NCI-H2081 treated with DMSO at 0.1 percent for 48 hours (cell line): ENCODE data around the gene SRGAP3.

Experiments used
- DNase-seq: peaks from one replicate; lab custom pipeline; 2025; lab: John Stamatoyannopoulos, UW

The SRGAP3 gene

DNA sequence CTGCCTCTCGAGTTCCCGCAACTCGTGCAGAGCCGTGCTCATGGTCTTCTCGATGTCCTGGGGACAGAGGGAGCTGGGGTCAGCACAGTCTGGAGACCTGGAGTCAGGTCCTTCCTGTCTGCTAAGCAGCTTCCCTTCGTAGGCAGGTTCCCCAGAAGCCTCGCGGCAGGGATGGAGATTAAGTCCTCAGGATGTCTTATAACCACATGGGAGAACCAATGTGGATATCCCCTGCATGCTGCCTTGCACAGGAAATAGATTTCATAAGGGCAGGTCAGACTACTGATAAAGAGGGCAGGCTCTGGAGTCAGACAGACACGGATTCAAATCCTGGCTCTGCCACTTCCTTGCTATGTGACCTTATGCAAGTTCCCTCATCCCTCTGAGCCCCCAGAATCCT lies 263.6 kb downstream of the SRGAP3 start:
- DNase-seq = no peak

DNA sequence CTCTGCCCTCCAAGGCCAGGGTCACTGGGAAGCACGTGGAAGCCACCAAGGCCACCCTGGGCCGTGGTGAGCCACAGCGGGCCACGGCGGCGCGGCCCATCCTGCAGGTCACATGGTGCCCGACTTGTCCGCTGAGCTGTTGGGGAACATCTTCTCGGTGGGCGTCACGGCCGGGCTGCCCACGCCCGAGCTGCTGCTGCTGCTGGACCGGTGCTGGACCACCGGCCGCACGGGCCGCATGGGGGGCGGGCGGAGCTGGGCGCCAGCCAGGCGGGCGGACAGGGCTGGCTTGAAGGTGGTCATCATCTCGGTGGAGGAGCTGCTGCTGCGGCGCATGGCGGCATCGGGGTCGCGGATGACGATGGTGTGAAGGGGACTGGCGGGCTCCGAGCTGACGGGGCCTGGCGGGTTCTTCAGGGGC lies 264.0 kb downstream of the SRGAP3 start:
- no peak for DNase-seq

DNA sequence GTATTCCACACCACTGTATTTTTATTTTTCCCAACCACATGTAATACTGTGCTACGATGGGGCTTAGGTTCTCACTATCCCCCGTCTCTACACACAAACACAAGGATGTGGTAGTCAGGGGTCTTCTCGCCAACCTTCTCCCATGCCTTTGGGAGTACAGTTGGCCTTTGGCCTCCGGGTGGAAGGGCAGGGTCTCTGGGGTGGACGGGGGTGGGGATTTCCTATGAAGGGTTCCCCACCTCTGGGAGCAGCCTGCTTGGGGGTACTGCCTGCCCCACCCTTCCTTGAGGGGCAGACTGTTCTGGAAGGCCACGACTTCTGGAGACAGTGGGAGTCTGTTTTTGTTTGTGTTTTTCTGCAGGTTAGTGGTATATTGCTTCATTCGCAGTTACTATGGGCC lies 264.9 kb downstream of the SRGAP3 start:
- DNase-seq = no peak

DNA sequence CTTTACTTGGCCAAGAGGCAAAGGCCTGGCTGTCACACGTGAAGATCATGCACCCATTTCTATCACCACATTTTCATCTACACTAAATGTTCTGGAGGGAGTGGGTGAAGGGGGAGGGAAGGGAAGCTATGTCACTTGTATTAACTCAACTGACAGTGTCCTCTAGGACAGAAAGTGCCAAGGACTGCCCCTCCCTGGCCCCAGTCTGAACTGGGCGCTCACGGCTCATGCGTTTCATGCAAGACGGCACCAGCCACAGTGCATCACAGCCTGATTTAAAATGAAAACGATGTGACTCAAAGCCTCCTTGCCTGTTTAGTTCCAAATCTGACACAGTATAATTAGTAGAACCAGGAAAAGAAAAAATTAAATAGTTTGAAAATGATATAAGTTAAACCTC lies 265.4 kb downstream of the SRGAP3 start:
- no peak for DNase-seq

DNA sequence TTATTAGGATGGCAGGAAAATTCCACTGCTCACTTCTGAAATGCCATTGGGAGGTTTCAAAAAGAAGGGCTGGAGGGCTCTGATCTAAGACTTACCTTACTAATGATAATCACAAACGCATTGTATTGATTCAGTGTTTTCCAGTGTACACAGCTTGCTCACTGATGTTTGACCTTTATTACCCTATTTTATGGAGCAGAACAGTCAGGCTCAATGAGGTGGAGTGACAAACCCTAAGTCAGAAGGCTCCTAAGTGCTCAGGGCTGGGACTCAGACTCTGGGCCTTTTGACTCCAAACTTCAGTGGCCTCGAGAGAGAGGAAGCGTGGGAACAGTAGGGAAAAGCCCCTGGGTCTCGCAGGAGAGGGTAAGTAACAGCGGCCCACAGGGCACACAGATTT lies 265.9 kb downstream of the SRGAP3 start:
- DNase-seq = no peak

DNA sequence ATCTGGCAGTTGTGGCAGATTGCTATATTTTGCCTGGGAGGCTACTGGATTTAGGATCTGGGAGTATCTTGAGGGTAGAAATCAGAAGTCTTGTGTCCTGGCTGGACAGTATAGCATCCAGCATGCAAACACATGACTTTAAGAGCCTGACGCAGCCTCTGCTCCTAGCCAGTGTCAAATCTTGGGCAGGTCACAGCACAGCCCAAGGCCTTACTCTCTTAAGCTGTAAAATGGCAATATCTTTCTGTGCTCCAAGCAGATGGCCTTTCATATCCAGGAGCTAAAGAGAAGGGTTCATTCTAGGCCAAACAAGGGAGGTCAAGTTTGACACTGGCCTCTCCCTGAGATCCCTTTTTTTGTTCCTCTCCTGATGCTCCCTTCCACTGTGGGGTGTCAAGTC lies 266.4 kb downstream of the SRGAP3 start:
- no peak for DNase-seq

DNA sequence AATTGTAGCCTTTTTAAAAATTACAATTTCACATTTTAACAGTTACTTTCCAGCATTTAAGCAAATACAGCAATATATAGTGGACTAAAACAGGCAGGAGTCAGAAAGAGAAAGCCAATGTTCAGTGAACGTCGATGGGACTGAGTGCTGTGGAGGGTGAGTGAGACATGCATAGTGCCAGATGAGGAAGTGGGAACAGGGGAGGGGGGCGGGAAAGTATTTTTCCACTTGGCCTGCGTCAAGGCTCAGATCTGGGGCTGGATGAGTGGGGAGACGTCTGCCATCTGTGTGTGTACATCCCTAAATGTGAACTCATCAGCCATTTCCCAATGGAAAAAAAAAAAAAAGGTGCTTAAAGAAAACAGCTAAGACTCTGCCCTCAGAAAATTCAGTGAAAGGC lies 266.9 kb downstream of the SRGAP3 start:
- no peak for DNase-seq

DNA sequence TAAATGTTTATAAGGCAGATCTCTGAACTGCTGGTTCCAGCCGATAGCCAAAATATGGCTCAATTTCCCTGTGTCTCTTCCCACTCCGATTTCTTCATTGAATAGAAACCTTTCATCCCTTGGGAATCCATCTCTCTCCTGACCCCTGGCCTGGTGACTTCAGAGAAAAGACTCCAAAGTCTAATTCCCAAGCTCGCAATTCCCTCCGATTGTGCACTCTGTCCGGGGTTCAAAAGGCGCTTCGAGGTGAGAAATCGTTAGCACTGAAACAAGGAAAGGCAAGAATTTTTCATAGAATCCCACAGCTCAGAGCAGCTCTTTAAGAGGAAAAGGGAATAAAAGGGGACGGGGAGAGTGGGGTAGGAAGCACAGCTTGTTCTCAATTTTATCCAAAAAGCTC lies 267.7 kb downstream of the SRGAP3 start:
- no peak for DNase-seq

DNA sequence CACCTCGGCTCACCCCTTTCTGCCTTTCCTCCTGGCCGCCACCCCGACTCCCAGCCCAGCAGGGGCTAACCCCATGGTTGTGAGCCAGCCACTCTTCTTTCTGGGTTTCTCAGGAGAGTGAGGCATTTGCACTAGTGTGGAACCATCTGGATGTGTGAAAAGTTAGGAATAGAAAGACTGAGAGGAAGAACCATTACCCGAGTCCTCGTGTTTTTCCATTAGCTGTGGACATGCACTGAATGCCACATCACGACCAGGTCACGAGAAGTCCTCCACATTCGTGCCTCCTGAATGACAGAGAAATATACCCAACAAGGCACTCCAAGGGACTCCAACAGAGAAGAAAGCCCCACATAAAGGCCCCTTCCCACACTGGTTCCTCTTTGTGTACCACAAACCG lies 268.1 kb downstream of the SRGAP3 start:
- DNase-seq = no peak

DNA sequence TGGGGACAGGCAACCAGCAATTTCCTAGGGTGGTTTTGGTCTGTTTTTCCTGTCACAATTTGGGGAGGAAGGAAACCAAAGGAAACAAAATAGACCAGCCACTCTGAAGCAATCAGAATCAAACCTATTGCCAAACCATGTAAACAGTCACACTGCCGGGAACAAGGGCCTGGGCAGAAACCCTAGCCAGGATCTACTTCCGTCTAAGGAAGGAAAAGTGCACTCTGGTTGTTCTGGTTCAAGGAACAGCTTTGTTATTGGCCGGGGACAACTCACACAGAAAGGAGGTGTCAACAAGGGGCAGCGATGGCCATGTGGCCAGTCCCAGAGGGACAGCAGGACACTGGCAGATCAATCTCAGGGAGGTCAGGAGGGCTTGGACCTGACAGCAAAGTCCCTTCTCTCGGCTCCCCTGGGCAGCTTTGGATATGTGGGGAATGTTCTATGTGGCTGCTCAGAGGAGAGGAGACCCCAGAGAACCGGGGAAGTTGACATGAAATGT lies 268.6 kb downstream of the SRGAP3 start:
- DNase-seq = no peak

DNA sequence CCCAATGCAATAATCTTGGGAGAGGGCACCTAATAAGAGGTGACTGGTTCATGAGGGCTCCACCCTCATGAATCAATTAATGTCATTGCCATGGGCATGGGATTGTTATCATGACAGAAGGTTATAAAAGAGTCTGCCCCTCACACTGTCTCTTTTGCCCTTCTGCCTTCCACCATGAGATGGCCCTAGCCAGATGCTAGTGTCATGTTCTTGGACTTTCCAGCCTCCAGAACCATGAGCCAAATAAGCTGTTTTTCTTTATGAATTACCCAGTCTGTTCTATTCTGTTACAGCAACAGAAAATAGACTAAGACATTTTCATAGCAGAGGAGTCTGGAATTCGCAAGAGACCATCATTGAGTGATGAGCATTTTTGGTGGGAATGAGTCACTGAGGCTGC lies 270.2 kb downstream of the SRGAP3 start:
- no peak for DNase-seq

DNA sequence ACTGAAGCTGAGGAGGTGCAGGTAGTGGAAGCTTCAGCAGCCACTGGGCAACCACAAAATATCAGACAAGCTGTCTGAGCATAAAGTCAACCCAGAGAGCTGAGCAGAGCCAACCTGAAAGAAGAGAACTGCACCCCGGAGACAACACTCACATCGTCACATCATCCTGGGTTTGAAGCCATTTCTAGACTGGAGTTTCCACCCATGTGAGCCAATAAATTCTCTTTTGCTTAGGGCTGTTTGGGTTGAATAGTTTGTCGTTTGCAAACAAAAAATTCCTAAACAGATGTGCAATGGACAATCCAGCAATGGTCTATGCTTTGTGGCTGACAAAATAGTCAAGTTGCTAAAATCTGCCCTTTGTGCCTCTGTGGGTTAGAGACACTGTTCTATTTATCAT lies 270.9 kb downstream of the SRGAP3 start:
- DNase-seq = no peak

DNA sequence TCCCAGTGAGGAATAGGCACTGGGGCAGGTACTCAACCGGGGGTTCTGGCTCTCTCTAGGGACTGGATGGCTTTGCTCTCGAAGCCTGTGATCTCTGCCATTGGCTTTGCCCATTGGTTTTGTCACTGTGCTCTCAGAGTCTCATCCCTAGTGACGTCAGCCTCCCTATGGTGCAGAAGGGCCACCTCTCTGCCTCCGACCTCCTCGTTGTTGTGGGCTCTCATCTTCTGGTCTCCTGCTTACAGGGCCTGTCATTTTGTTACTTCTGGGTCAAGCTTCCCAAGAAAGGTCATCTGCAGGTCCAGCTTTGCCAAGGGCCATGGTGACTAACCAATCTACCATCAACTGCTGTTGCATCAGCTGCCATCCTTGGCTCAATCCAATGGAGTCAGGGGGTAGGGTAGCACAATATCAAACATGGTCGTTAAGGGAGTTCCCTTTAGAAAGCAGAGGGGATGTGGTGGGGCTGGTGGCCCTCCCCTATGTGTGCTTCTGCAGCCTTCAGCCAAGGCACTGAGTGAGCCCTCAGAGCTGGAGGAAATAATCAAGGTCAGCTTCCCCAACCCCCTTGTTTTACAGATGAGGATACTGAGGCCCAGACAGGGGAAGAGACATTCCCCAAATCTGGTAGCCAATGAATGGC lies 272.8 kb downstream of the SRGAP3 start:
- DNase-seq = no peak

DNA sequence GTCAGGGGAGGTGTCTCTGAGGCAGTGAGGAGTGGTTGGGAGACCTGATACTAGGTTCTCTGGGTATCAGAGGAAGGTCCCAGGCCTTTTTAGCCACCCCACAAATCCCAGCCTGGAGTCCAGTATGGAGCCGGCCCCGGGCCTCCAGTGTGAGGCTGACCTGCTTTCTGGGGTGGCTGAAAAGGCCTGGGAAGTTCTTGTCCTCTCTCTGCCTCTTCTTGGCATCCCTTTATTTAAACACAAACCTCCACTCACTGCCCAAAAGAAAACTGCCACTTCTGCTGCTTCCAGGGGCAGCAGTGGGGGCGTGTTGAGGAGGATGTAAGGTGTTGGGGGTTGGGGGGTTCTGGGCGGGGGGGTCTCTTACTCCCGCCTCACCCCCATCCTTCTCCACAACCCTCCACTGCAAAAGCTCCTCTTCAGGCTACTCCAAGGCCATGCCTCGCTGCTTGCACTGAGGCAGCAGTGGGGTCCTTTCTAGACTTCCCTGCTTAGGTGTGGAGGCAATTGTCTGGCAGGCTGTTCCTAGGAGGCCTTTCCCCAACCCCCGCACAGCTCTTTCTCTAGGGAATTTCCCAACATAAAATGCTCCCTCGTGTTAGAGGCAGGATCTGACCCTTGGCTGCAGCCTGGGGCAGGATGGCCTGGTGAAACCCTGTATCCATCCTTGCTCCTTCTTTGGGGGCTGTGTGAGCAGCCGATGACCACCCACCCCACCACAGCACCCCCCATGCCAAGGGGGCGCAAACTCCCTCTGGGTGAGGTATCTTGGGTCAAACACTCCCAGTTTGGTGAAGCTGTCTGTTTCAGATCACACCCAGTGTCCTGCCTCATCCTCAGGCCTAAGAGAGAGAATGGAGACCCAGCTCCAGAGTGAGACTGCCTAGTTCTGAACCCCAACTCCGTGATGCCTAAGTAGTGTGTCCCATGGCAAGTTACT lies 274.1 kb downstream of the SRGAP3 start:
- no peak for DNase-seq

DNA sequence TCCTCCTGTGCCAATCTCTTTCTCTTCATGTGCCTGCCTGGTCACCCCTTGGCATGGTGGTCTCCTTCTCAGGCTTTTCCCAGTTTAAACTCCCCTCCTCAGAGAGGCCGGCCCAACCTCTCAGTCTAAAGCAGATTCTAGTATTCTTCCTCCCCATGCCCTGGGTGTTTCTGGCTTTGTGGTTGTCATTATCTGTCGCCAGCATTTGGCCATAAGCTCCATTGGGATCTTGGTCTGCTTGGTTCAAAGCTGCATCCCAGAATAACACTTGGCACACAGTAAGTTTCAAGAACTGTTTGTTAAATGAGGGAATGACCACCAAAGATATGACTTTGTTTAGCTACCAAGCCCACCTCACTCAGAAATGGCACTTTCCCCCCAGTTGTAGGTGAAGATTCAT lies 275.0 kb downstream of the SRGAP3 start:
- DNase-seq = no peak

DNA sequence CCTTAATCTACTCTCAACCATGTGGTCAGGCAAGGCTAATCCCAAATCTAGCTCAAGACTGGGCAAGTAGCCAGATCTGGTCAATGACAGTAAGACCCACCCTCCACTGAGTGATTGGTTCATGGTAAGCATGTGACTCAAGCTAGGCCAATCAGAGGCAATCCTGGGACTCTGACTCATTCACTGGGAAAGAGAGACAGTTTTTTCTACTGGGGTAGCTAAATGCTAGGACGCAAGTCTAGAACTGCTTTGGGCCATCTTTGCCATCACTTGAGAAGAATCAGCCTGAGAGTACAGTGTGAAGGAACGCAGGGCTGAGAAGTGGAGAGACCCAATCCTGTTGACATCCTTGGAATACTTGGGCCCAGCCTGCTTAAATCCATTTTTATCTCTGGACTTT lies 276.8 kb downstream of the SRGAP3 start:
- DNase-seq = no peak

DNA sequence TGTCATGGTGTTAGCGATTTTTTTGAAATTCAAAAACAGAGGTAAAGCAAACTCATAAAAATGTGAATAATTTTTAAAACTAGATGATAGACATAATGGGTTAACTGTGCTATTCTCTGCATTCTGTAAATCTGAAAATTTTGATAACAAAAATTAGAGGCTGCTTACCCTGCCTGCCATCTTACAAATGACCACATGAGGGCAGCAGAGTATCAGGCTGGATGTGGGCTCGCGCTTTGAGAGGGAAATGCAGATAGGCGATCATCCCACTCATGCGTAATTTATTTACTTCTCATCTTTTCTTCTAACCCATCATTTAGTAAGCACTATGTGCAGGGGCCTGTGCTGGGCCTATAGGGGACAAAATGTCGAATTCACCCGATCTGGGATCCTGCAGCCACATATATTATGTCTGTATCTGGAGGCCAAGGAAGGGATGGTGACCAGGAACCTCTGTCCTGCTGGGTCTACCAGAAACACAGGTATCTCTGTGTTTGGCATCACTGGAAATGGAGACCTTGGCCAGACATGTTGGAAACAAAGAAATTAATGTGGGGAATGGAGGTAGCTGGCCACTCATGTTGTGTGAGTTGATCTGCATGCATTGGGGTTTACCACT lies 278.4 kb downstream of the SRGAP3 start:
- no peak for DNase-seq

DNA sequence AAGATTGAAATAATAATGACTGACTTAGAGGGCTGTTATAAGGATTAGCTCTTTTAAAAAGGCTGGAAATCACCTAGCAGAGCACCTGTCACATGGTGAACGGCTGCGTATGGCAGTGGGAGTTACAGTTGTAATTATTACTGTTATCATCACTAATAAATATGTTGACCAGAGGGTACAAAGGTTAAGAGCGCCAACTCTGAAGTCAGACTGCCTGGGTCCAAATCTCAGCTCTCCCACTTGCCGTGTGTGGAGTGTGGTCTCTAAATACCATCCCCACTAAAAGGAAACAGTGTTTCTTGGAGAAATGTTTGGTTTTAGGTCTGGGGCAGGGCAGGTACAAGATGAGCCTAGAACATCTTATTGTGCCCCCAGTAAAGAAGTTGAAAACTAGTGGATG lies 280.2 kb downstream of the SRGAP3 start:
- no peak for DNase-seq

DNA sequence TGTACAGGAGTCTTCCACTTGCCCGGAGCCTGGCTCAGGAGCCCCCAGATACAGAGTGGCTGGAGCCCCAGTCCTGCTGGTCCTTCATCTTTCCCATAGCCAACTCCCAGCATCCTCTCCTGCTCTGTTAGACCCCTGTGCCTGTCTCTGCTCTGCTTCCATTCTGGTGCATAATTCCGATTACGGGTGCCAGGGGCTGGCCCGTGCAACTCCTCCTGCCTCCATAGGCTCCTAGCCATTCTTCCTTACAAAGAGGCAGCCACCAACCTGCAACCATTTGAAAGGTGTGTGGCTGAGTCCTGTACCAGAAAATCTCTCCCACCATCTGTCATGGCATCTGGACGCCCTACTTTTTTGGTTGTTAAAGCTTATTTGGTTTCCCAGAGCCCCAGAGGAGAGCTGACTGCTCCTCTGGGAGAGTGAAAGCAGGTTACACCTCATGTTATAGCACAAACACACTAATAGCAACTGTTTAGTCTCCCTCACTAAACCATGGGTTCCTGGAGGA lies 281.0 kb downstream of the SRGAP3 start:
- no peak for DNase-seq

DNA sequence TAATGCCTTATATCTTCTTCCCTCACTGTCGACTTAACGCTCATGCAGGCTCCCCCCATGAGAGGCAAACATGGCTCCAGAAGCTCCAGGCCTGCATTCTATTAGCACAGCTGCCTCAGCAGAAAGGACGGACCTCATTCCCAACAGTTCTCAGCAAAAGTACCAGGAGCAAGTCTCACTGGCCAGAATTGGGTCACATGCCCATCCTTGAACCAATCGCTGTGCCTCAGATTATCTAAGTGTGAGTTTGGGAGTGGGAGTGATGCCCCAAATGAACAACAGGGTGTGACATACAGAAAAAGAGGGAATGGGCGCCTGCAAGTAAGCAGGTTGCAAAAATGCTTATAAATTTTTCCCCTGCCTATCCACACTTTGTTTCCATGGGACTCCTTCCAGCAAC lies 281.9 kb downstream of the SRGAP3 start:
- no peak for DNase-seq

DNA sequence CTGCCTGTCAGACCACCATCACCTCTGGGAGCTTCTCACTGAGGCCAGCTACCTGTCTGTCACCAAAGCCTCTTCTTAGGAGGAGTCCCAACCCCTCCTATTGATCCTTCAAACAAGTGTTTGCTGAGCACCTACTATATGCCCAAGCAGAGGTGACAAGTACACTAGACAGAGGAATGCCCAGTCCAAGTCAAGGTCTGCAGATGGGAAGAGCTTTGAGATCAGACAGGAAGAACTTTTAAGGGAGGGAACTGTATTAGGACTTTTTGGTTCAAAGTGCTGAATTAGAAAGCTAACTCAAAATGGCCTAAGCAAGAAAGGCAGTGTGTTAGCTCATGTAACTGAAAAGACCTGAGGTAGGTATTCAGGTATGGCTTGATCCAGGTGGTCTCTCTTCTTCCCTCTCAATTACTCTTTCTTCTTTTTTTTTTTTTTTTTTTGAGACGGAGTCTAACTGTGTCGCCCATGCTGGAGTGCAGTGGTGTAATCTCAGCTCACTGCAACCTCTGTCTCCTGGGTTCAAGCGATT lies 282.6 kb downstream of the SRGAP3 start:
- no peak for DNase-seq

DNA sequence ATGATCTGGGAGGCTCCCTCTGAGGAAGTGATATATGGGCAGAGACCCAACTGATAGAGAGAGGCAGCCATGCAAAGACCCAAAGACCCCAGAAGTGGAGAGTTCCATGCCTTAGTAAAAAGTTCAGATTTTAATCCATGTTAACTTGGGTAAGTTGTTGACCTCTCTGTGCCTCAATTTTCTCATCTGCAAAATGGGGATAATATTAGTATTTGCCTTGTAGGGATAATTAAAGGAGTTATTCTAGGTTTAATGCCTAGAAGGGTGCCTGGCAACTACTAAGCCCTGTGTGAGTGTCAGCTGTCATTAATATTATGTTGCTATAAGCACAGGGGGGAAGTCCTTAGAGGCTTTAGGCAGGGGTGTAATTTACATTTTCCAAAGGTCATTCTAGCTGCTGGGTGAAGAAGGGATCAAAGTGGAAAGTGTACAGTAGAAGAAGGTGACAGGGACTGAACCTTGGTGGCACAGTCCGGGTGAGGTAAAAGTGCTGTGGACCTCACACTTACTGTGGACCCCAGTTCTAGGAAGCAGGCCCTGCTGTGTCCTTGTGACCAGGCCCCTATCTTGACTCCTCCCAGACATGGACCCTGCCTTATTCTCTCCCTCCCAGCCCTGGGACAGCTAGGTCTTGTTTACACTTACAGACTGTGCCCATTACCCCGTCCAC lies 283.2 kb downstream of the SRGAP3 start:
- no peak for DNase-seq
